Trophoblast cell (in vitro differentiated cells and primary cell): ENCODE results near the gene ZNF747.

Experiments
- DNase-seq, 2 donors: peaks; one replicate each; pipeline ENCODE4 v3.0.0-alpha.2; 2016
- H2AFZ ChIP-seq: 2 replicates; pipeline ENCODE4 v1.6.1; 2013; ENCODE audit warnings: low read length, moderate library complexity, mild to moderate bottlenecking; ENCODE audit not compliant: insufficient read depth, poor library complexity
- H2AK5ac ChIP-seq: 2 replicates; pipeline ENCODE4 v1.6.1; 2013; ENCODE audit warnings: mild to moderate bottlenecking, low read length
- H2BK120ac ChIP-seq: 2 replicates; pipeline ENCODE4 v1.6.1; 2013; ENCODE audit warnings: low read length, mild to moderate bottlenecking, moderate library complexity; ENCODE audit not compliant: insufficient read depth, poor library complexity
- H2BK12ac ChIP-seq: 2 replicates; pipeline ENCODE4 v1.6.1; 2013; ENCODE audit warnings: mild to moderate bottlenecking, low read length, moderate library complexity
- H2BK5ac ChIP-seq: 2 replicates; pipeline ENCODE4 v1.6.1; 2013; ENCODE audit warnings: low read length, low read depth, moderate library complexity, mild to moderate bottlenecking; ENCODE audit not compliant: poor library complexity
- H3K14ac ChIP-seq: 2 replicates; pipeline ENCODE4 v1.6.1; 2013; ENCODE audit warnings: mild to moderate bottlenecking, low read length
- H3K18ac ChIP-seq: 2 replicates; pipeline ENCODE4 v1.6.1; 2013; ENCODE audit warnings: mild to moderate bottlenecking, low read length
- H3K23ac ChIP-seq: 2 replicates; pipeline ENCODE4 v1.6.1; 2013; ENCODE audit warnings: low read length
- H3K27ac ChIP-seq: 2 replicates; pipeline ENCODE4 v1.5.1; 2013; ENCODE audit warnings: low read depth, mild to moderate bottlenecking, inconsistent platforms, low read length, moderate library complexity
- H3K27me3 ChIP-seq: 2 replicates; pipeline ENCODE4 v1.6.1; 2013; ENCODE audit warnings: inconsistent platforms, mild to moderate bottlenecking, low read length, moderate library complexity; ENCODE audit not compliant: insufficient read depth
- H3K36me3 ChIP-seq, 2 experiments: 1 replicate in 1 of 2; 2 replicates in 1 of 2; pipeline ENCODE4 v1.6.1; 2013; ENCODE audit warnings: low read length in 2 of 2, mild to moderate bottlenecking in 2 of 2, moderate library complexity in 1 of 2; ENCODE audit not compliant: insufficient read depth in 2 of 2, control insufficient read depth in 1 of 2
- H3K4ac ChIP-seq: 2 replicates; pipeline ENCODE4 v1.6.1; 2013; ENCODE audit warnings: low read depth, mild to moderate bottlenecking, low read length, moderate library complexity
- H3K4me1 ChIP-seq, 2 experiments: 1 replicate in 1 of 2; 2 replicates in 1 of 2; pipeline ENCODE4 v1.6.1; 2013; ENCODE audit warnings: low read length in 2 of 2, mild to moderate bottlenecking in 2 of 2, moderate library complexity in 1 of 2; ENCODE audit not compliant: insufficient read depth in 2 of 2, control insufficient read depth in 1 of 2
- H3K4me2 ChIP-seq: 2 replicates; pipeline ENCODE4 v1.6.1; 2013; ENCODE audit warnings: inconsistent platforms, mild to moderate bottlenecking, low read length, moderate library complexity
- H3K4me3 ChIP-seq: 2 replicates; pipeline ENCODE4 v1.5.1; 2013; ENCODE audit warnings: mild to moderate bottlenecking, low read depth, low read length, inconsistent platforms
- H3K79me1 ChIP-seq: one replicate; pipeline ENCODE4 v1.6.1; 2013; ENCODE audit warnings: low read length
- H3K79me2 ChIP-seq: 2 replicates; pipeline ENCODE4 v1.6.1; 2013; ENCODE audit warnings: low read length, mild to moderate bottlenecking; ENCODE audit not compliant: control insufficient read depth, insufficient read depth, poor library complexity
- H3K9ac ChIP-seq: 2 replicates; pipeline ENCODE4 v1.6.1; 2013; ENCODE audit warnings: mild to moderate bottlenecking, low read length
- H3K9me3 ChIP-seq: 2 replicates; pipeline ENCODE4 v1.6.1; 2013; ENCODE audit warnings: low read depth, mild to moderate bottlenecking, control low read depth, inconsistent platforms, low read length; ENCODE audit not compliant: insufficient read depth
- H4K12ac ChIP-seq: 2 replicates; pipeline ENCODE4 v1.6.1; 2013; ENCODE audit warnings: low read depth, mild to moderate bottlenecking, low read length, moderate library complexity
- H4K8ac ChIP-seq: 2 replicates; pipeline ENCODE4 v1.6.1; 2013; ENCODE audit warnings: low read depth, mild to moderate bottlenecking, low read length, moderate library complexity
- H4K91ac ChIP-seq: one replicate; pipeline ENCODE4 v1.6.1; 2013; ENCODE audit warnings: low read depth, mild to moderate bottlenecking, low read length, moderate library complexity
- WGBS: extraction: QIAGEN DNeasy Blood & Tissue Kit; methylation state at CpG from one replicate; pipeline ENCODE4 v1.1.7; 2013; ENCODE audit warnings: missing lambda C conversion rate; ENCODE audit not compliant: insufficient read length, insufficient coverage; ENCODE audit errors: extremely low coverage; 5-methylcytosine and 5-hydroxymethylcytosine counted together

The ZNF747 gene

GRCh38 chr16:30485818-30486436, 48.7 kb downstream of the ZNF747 start:
- Histone ChIP-seq H3K4ac (no peak overlapping the region), H4K12ac (no peak overlapping the region), H2BK12ac (no peak overlapping the region), H3K4me3 (no peak overlapping the region), H2BK120ac (no peak overlapping the region), H4K91ac (no peak overlapping the region), H3K36me3 (no peaks in the 10 kb centered on the region), H3K14ac (no peak overlapping the region), H3K27ac (no peak overlapping the region), H2BK5ac (no peak overlapping the region), H3K23ac (no peak overlapping the region), H3K4me2 (no peak overlapping the region), H4K8ac (no peak overlapping the region), H3K9me3 (no peaks in the 10 kb centered on the region), H2AFZ (no peak overlapping the region), H3K79me1 (no peaks in the 10 kb centered on the region), H3K9ac (no peak overlapping the region), H3K27me3 (no peaks in the 10 kb centered on the region), H3K18ac (no peak overlapping the region), H3K4me1 (peaks cover 0 to 4% of the 10 kb centered on the region in 2 experiments), H3K79me2 (no peaks in the 10 kb centered on the region), H2AK5ac (no peak overlapping the region)
- WGBS, result no CpG with 5 or more reads among the region's 7 CpGs
- no peak for DNase-seq

DNA sequence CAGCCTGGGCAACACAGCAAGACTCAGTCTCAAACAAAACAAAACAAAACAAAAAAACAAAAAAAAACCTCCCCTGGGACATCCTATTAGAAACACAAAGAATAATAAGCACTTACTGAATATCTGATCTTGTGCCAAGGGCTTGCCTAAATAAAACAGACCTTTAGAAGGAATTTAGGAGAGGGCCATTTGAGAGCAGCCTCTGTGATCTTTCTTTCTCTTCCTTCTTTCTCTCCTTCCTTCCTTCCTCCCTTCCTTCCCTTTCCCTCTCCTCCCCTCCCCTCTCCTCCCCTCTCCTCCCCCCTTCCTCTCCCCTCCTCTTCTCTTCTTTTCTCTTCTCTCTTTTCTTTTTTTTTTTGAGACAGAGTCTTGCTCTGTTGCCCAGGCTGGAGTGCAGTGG, 49.8 kb downstream of the ZNF747 start:
- Histone ChIP-seq H3K9ac (no peak overlapping the region), H2AK5ac (no peak overlapping the region), H3K27ac (no peak overlapping the region), H3K4me3 (no peak overlapping the region), H3K4me2 (no peak overlapping the region), H4K91ac (no peak overlapping the region), H3K79me1 (no peaks in the 10 kb centered on the region), H4K8ac (no peak overlapping the region), H2BK120ac (no peak overlapping the region), H3K4me1 (peaks cover 0 to 4% of the 10 kb centered on the region in 2 experiments), H3K14ac (no peak overlapping the region), H3K36me3 (no peaks in the 10 kb centered on the region), H3K79me2 (no peaks in the 10 kb centered on the region), H2BK12ac (no peak overlapping the region), H3K4ac (no peak overlapping the region), H2BK5ac (no peak overlapping the region), H3K27me3 (no peaks in the 10 kb centered on the region), H2AFZ (no peak overlapping the region), H4K12ac (no peak overlapping the region), H3K23ac (no peak overlapping the region), H3K9me3 (no peaks in the 10 kb centered on the region), H3K18ac (no peak overlapping the region)
- DNase-seq, result no peak

DNA sequence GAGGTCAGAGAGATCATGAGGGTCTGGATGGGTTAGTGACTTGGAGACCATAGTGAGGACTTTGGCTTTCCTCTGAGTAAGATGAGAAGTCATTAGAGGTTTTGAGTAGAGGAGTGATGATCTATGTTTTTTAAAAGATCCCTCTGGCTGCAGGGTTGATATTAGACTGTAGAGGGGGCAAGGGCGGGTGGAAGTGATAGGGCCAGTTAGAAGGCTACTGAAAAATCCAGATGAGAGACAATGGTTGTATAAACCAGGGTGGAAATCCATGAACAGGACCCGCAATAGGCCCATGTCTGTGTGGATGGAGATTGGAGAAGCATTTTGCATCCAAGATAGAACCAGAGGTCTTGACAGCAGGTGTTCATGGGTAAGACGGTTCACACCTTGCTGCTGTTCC, 52.3 kb downstream of the ZNF747 start:
- Histone ChIP-seq H2BK5ac (no peak overlapping the region), H3K4me1 (no peaks in the 10 kb centered on the region), H2BK12ac (no peak overlapping the region), H3K4me2 (no peak overlapping the region), H3K4me3 (no peak overlapping the region), H3K4ac (no peak overlapping the region), H3K79me1 (no peaks in the 10 kb centered on the region), H3K18ac (no peak overlapping the region), H3K36me3 (no peaks in the 10 kb centered on the region), H3K27me3 (no peaks in the 10 kb centered on the region), H4K12ac (no peak overlapping the region), H3K79me2 (no peaks in the 10 kb centered on the region), H3K14ac (no peak overlapping the region), H2BK120ac (no peak overlapping the region), H3K27ac (no peak overlapping the region), H4K8ac (no peak overlapping the region), H3K23ac (no peak overlapping the region), H2AFZ (no peak overlapping the region), H3K9ac (no peak overlapping the region), H2AK5ac (no peak overlapping the region), H4K91ac (no peak overlapping the region), H3K9me3 (no peaks in the 10 kb centered on the region)
- DNase-seq, result no peak
- no CpG with 5 or more reads among the region's 3 CpGs for WGBS

DNA sequence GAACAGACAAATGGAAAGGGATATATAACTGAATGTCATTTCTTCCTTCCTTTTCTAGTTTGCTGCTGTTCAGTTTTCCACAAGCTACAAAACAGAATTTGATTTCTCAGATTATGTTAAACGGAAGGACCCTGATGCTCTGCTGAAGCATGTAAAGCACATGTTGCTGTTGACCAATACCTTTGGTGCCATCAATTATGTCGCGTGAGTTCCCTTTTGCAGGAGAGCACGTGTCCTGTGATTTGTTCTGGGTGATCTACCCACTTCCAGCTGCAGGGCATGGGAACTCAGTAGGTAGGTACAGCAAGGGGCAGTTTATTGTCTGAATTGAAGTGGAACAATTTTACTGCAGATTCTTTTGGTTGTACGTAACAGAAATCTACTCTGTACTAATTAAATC, 53.3 kb downstream of the ZNF747 start:
- Histone ChIP-seq H2BK12ac (no peak overlapping the region), H3K9me3 (no peaks in the 10 kb centered on the region), H3K79me2 (no peaks in the 10 kb centered on the region), H4K8ac (no peak overlapping the region), H2AFZ (no peak overlapping the region), H3K27ac (no peak overlapping the region), H3K4ac (no peak overlapping the region), H3K14ac (no peak overlapping the region), H2BK5ac (no peak overlapping the region), H3K4me3 (no peak overlapping the region), H4K12ac (no peak overlapping the region), H2BK120ac (no peak overlapping the region), H2AK5ac (no peak overlapping the region), H3K27me3 (no peaks in the 10 kb centered on the region), H3K4me2 (no peak overlapping the region), H3K4me1 (no peaks in the 10 kb centered on the region), H3K18ac (no peak overlapping the region), H4K91ac (no peak overlapping the region), H3K9ac (no peak overlapping the region), H3K36me3 (no peaks in the 10 kb centered on the region), H3K23ac (no peak overlapping the region), H3K79me1 (no peaks in the 10 kb centered on the region)
- no peak for DNase-seq
- WGBS, result no CpG with 5 or more reads among the region's 5 CpGs
